Measurements from ENCODE around the gene GOPC. TPM values are rescaled to one million over a fixed set of nuclear protein-coding genes. Genes with fewer than 3 reads are reported as not detected.

GOPC gene
- total RNA-seq, 4 donors from 2014 or later, result 16.6 to 23.9 (median 18.4) TPM

- TF ChIP-seq CTCF (IDR thresholded peaks at IDR 0.05) (no peak), POLR2A (IDR thresholded peaks at IDR 0.05) (no peak)
- H3K27me3 ChIP-seq, result no peaks in the 10 kb centered on the region
- peaks cover 0 to 5% (median 0%) of the 10 kb centered on the region in 4 donors for H3K4me1 ChIP-seq
- H3K27ac ChIP-seq, result no peak overlapping the region
- peaks cover 0 to 10% (median 0%) of the 10 kb centered on the region in 3 donors for H3K36me3 ChIP-seq
- no peak overlapping the region for H3K4me3 ChIP-seq
- no peaks in the 10 kb centered on the region for H3K9me3 ChIP-seq
- no peak for DNase-seq
These were observed 49.7 kb downstream of the GOPC start for GRCh38 chr6:117552618-117553017.

DNA sequence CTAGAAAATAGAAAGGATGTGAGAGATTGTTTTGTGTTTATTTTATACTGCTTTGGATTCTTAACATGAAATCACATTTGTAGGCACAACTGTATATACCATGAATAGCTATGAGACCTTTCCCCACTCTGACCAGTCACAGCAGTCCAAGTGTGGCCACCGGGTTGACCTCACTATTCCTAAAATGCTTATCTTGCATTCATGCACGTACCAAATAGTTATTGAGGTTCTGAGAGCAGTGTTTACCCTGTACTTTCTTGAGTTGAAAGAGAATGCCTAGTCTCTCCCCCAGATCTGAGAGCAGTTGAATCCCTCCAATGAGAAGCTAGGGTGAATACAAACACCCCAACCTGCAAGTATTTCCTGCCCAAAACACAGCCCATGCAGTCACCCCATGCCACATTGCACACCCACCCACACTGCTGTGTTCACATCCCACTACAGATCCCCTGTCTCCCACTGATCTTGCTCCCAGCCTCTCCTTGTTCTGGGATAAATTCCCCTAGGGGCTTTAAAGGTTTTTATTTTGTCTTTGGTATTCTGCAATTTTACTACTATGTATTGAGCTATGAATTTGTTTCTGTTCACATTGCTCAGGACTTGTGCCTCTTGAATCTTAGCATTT lies 51.6 kb downstream of the GOPC start:
- H3K36me3 ChIP-seq, result peaks cover 0 to 22% (median 0%) of the 10 kb centered on the region in 3 donors
- DNase-seq, result no peak
- no peaks in the 10 kb centered on the region for H3K4me1 ChIP-seq
- no peak overlapping the region for H3K4me3 ChIP-seq
- no peaks in the 10 kb centered on the region for H3K27me3 ChIP-seq
- H3K27ac ChIP-seq, result no peak overlapping the region
- H3K9me3 ChIP-seq, result no peaks in the 10 kb centered on the region
- TF ChIP-seq CTCF (IDR thresholded peaks at IDR 0.05) (no peak), POLR2A (IDR thresholded peaks at IDR 0.05) (no peak)

- H3K36me3 ChIP-seq, result peaks cover 0 to 22% (median 0%) of the 10 kb centered on the region in 3 donors
- no peaks in the 10 kb centered on the region for H3K9me3 ChIP-seq
- DNase-seq, result no peak
- no peaks in the 10 kb centered on the region for H3K27me3 ChIP-seq
- H3K4me1 ChIP-seq, result no peaks in the 10 kb centered on the region
- no peak for TF ChIP-seq CTCF (IDR thresholded peaks at IDR 0.05)
- no peak for TF ChIP-seq POLR2A (IDR thresholded peaks at IDR 0.05)
- no peak overlapping the region for H3K4me3 ChIP-seq
- no peak overlapping the region for H3K27ac ChIP-seq
These were observed 52.2 kb downstream of the GOPC start for GRCh38 chr6:117550078-117550600.

GRCh38 chr6:117549611-117550010 lies 52.7 kb downstream of the GOPC start:
- no peak for TF ChIP-seq POLR2A (IDR thresholded peaks at IDR 0.05)
- no peak for TF ChIP-seq CTCF (IDR thresholded peaks at IDR 0.05)
- Histone ChIP-seq H3K9me3 (no peaks in the 10 kb centered on the region), H3K4me1 (no peaks in the 10 kb centered on the region), H3K27me3 (no peaks in the 10 kb centered on the region), H3K4me3 (no peak overlapping the region), H3K36me3 (peaks cover 0 to 22% (median 0%) of the 10 kb centered on the region in 3 donors), H3K27ac (peak overlapping the region in 2 of 4 donors; percentile 27 to 58)
- no peak for DNase-seq

GRCh38 chr6:117548797-117549301 lies 53.5 kb downstream of the GOPC start:
- H3K4me3 ChIP-seq, result peak overlapping the region in 1 of 4 donors; percentile 47
- no peaks in the 10 kb centered on the region for H3K9me3 ChIP-seq

More at GRCh38 chr6:117548797-117549301, 53.5 kb downstream of the GOPC start:
- H3K27ac ChIP-seq, result peak overlapping the region; percentile 27 to 65 (median 50)
- H3K4me1 ChIP-seq, result no peaks in the 10 kb centered on the region
- no peaks in the 10 kb centered on the region for H3K27me3 ChIP-seq
- TF ChIP-seq POLR2A (IDR thresholded peaks at IDR 0.05) (no peak), CTCF (IDR thresholded peaks at IDR 0.05) (no peak)
- no peak for DNase-seq
- peaks cover 0 to 22% (median 0%) of the 10 kb centered on the region in 3 donors for H3K36me3 ChIP-seq
